NCI-H128 (cell line): ENCODE measurements around the gene TRIM41.
"Not testable (repeated sequence)": the region's sequence is repeated elsewhere in the genome, so short reads cannot be mapped to it uniquely, and the experiment has no call there.

ENCODE experiments used
- DNase-seq: peaks from one replicate; lab custom pipeline; 2025; ENCODE audit not compliant: unreplicated experiment; lab: John Stamatoyannopoulos, UW

TRIM41 gene

DNA sequence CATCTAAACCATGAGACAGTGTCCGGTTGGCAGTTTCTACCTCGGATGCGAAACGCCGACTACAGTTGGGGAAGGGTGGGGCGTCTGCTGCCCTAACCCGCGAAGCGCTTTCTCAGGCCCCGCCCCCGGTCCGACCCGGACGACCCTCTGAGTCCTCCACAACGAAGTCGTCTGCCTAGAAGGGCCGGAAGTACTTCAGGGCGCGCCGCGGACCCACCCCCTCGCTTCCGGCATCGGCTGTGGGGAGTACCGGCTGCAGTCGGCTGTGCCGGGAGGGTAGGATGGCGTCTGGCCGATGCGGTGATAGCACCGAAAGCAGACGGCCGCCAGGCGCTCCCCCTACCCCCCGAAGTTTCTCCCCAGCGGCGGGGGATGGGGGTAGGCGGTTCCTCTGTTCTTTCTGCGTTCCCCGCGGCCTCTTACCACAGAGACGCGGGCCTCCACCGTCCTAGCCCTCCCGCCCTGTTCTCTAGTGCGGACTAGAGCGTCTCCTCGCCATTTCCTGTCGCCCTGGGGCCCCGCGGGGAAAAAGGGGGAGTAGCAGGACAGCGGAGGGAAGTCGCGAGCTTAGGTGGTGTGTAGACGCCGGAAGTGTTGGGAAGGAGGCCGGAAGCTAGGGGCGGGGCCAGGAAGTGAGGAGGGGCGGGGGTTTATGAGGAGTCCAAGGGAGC is at the start of gene TRIM41:
Gene TRIM41, plus strand, starts transcription at position 224 of the 671 bp plus-strand sequence. CDS start 719 bp downstream, outside the sequence.
- no peak for DNase-seq

- no peak for DNase-seq
These were observed 49.4 kb upstream of the TRIM41 start for GRCh38 chr5:181173420-181174342.

DNA sequence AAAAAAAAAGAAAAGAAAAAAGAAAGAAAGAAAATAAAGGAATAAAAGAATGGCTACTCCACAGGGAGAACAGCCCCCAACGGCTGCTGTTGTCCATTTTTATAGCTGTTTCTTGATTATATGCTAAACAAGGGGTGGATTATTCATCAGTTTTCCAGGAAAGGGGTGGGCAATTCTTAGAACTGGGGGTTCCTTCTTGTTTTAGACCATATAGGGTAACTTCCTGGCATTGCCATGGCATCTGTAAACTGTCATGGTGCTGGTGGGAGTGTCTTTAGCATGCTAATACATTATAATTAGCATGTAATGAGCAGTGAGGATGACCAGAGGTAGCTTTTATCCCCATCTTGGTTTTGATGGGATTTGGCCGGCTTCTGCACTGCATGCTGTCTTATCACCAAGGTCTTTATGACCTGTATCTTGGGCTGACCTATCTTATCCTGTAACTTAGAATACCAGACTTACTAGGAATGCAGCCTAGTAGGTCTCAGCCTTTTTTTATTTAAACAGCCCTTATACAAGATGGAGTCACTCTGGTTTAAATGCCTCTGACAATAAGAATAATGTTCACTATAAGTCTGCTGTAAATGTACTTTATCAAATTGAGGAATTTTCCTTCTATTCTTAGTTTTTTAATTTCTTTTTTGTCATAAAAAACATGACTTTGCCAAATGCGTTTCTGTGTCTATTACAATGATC is 46.7 kb upstream of the TRIM41 start:
- DNase-seq: no peak

- not testable (repeated sequence) for DNase-seq
These were observed 45.5 kb upstream of the TRIM41 start for GRCh38 chr5:181177559-181177958.

GRCh38 chr5:181181650-181182565 is 41.2 kb upstream of the TRIM41 start:
- no peak for DNase-seq

GRCh38 chr5:181182651-181183050 is 40.4 kb upstream of the TRIM41 start:
- no peak for DNase-seq

DNA sequence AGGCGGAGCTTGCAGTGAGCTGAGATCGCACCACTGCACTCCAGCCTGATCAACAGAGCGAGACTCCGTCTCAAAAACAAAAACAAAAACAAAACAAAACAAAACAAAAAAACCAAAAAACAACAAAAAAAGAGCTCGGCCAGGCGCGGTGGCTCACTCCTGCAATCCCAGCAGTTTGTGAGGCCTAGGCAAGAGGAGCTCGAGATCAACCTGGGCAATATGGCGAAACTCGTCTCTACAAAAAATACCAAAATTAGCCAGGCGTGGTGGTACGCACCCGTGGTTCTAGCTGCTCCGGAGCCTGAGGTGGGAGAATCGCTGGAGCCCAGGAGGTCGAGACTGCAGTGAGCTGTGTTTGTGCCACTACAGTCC is 38.2 kb upstream of the TRIM41 start:
- DNase-seq: no peak

GRCh38 chr5:181185560-181185959 is 37.5 kb upstream of the TRIM41 start:
- DNase-seq: no peak

GRCh38 chr5:181186022-181186421 is 37.1 kb upstream of the TRIM41 start:
- no peak for DNase-seq

DNA sequence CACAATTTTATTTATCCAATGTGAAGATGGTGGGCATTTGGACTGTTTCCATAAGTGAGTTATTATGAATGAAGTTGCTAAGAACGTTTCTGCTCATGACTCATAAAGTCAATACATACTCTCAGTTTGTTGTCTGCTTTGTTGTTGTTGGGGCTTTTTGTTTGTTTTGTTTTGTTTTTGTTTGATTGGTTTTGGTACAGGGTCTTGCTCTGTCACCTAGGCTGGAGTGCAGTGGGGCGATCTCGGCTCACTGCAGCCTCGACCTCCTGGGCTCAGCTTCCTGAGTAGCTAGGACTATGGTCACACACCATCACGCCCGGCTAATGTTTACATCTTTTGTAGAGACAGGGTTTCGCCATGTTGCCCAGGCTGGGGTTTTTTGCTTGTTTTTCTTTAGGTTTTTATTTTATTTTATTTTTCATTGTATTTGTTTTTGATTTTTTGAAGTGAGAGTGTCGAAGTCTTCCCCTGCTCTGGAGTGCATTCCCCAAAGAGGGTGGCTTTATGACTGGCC is 36.0 kb upstream of the TRIM41 start:
- DNase-seq: no peak

DNA sequence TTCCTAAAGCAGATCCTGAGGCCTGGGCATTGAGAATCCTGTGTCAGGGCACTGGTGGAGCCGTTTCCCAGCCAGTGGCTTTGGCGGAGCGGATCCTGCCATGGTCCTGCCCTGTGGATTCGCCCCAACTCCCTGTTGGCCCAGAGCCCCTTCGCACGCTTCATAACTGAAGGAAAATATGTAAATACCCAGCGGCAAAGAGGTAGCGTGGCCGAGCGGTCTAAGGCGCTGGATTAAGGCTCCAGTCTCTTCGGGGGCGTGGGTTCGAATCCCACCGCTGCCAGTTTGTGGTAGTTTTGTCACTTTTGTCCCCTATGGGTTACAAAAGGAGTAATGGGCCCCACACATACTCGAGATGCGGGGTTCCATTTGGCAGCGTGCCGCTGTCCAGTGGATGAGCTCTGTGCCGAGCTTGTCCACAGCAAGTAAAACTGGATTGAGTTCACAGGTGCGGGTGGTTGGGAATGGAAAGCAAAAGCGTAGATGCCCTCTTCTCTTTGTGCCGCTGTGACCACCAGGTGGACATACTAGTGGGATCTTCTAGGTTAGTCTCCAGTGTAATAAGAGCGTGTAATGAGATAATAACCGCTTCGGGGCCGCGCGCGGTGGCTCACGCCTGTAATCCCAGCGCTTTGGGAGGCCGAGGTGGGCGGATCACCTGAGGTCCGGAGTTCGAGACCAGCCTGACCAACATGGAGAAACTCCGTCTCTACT is 35.4 kb upstream of the TRIM41 start:
- DNase-seq: no peak

DNA sequence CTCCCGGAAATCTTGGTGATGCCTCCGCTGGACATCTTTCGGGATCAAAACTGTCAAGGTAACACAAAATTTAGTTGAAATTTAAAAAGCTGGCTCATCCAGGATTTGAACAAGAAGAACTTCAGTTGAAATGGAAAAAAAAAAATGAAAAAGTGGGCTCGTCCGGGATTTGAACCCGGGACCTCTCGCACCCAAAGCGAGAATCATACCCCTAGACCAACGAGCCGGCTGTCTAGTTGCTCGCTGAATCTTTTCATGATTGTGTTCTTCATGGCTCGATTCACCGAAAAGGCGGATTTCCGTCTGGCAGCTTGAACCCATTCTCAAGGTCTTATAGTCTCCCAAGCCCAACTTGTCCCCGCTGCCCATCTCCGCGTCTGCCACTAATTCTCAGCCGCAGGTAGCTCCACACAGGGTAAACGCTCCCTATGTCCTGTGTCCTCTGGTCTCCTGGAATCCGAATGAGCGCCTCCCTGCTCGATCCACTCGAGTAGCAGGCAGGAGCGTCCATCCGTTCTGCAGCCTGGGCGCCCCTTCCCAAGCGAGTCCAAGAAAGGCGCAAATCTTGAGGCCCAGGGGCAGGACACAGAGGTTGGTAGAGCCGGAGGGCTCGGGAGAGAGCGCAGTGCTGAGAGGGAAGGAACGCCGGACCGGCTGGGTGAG is 34.2 kb upstream of the TRIM41 start:
- DNase-seq: no peak

- DNase-seq: no peak
These were observed 33.6 kb upstream of the TRIM41 start for GRCh38 chr5:181189363-181189961.

DNA sequence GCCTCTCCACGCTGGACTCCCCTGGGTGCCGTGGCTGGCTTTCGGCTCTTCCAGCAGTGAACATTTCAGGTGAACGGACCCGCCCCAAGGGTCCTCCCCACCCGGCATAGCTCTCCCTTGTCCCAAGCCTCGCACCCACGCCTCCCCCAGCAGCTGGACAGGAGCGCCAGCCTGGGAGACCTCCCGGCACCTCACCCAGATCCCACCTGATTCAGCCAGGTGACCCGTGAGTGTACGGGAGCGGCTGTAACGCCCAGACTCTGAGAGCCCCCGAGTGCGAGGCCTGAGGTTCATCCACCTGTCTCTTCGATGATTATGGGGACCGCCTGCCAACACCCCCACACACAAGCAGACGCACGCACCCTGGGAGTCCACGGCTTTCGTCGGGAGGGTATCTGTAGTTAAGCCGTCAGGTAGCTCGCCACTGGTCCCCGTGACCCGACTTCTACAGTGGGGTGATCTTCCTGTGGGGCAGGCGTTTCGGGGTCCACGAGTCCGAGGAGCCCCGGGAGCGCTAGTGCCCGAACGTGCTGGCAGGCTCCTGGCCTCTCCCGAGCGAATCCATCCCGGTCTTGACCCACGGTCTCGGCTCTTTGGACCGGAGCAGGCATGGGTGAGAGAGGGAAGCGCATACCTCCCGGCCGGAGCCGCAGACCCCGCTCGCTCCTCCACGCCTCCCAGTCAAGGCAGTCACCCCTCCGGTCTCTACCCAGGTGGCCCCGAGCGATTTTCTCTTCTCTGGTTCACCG is 32.9 kb upstream of the TRIM41 start:
- DNase-seq: no peak

DNA sequence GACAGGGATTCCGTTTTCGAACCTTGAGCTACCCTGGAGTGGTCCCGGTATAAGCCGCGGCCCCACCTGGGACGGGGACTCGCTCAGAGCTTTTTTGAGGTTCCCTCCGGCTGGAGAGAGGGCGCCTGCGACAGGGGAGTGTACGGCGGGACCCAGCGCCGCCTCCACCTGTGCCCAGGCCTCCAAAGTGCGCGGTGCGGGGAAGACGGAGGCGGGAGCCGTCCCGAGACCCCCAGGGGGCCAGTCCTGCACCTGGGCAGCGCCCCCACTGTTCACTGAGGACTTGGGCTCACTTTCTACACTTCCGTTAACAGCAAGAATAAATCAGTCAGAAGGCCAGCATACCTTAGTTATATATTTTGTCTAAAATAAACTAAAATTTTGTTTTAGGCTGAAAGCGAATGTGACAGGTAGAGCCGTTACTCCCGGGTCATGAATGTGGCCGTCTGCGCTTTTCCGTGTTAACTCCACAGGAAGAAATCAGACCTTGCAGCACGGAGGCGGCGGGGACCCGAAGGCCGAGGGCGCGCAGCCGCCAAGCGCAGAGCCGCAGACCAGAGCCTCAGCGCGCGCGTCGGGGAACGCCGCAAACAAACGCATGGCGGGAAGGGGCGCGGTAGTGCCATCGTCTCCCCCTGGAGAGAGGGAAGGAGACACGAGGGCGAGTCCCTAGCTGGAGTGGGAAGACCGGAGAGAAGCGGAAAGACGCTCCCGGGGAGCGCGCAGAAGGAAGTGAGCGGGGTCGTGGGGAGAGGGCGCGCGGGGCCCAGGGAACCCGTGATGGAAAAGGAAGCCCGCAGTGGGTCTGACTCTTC is 32.2 kb upstream of the TRIM41 start:
- DNase-seq: no peak

GRCh38 chr5:181191526-181192336 is 31.4 kb upstream of the TRIM41 start:
- no peak for DNase-seq
